ENCODE results near the gene RARRES2. TPM values are rescaled to one million over a fixed set of nuclear protein-coding genes. Genes with fewer than 3 reads are reported as not detected.

Gene RARRES2
- total RNA-seq, 1 donor: 26.1 TPM

- DNase-seq (ENCODE audit: insufficient read length, low spot score, missing footprints): peak; percentile 77
- Histone ChIP-seq H3K9me3 (ENCODE audit: low read depth, low read length) (no peaks in the 10 kb centered on the region), H3K4me2 (ENCODE audit: insufficient read depth, low read length) (no peak overlapping the region), H3K36me3 (ENCODE audit: insufficient read depth, low read length) (no peaks in the 10 kb centered on the region), H3K79me2 (ENCODE audit: insufficient read depth, low read length) (peaks cover 35% of the 10 kb centered on the region), H3K27ac (ENCODE audit: low read depth, low read length) (no peak overlapping the region), H3K27me3 (ENCODE audit: insufficient read depth, low read length) (no peaks in the 10 kb centered on the region), H2AFZ (ENCODE audit: low read length) (no peak overlapping the region), H4K20me1 (ENCODE audit: insufficient read depth, low read length) (peaks cover 7% of the 10 kb centered on the region), H3K4me3 (ENCODE audit: insufficient read depth, low read length) (no peak overlapping the region), H3K4me1 (ENCODE audit: insufficient read depth, low read length) (peaks cover 14% of the 10 kb centered on the region)
- TF ChIP-seq, protein P1, sequence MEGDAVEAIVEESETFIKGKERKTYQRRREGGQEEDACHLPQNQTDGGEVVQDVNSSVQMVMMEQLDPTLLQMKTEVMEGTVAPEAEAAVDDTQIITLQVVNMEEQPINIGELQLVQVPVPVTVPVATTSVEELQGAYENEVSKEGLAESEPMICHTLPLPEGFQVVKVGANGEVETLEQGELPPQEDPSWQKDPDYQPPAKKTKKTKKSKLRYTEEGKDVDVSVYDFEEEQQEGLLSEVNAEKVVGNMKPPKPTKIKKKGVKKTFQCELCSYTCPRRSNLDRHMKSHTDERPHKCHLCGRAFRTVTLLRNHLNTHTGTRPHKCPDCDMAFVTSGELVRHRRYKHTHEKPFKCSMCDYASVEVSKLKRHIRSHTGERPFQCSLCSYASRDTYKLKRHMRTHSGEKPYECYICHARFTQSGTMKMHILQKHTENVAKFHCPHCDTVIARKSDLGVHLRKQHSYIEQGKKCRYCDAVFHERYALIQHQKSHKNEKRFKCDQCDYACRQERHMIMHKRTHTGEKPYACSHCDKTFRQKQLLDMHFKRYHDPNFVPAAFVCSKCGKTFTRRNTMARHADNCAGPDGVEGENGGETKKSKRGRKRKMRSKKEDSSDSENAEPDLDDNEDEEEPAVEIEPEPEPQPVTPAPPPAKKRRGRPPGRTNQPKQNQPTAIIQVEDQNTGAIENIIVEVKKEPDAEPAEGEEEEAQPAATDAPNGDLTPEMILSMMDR (IDR thresholded peaks at IDR 0.05; ENCODE audit: extremely low read depth, low read depth, low read length): no peak
These were observed 39.7 kb upstream of the RARRES2 start for GRCh38 chr7:150381096-150381495.

GRCh38 chr7:150380463-150380862 lies 39.0 kb upstream of the RARRES2 start:
- TF ChIP-seq, protein P1 (IDR thresholded peaks at IDR 0.05; ENCODE audit: extremely low read depth, low read depth, low read length): no peak
- Histone ChIP-seq H3K4me3 (ENCODE audit: insufficient read depth, low read length) (no peak overlapping the region), H3K36me3 (ENCODE audit: insufficient read depth, low read length) (no peaks in the 10 kb centered on the region), H3K79me2 (ENCODE audit: insufficient read depth, low read length) (peaks cover 35% of the 10 kb centered on the region), H3K4me1 (ENCODE audit: insufficient read depth, low read length) (peaks cover 14% of the 10 kb centered on the region), H4K20me1 (ENCODE audit: insufficient read depth, low read length) (peaks cover 7% of the 10 kb centered on the region), H2AFZ (ENCODE audit: low read length) (no peak overlapping the region), H3K27me3 (ENCODE audit: insufficient read depth, low read length) (no peaks in the 10 kb centered on the region), H3K27ac (ENCODE audit: low read depth, low read length) (no peak overlapping the region), H3K4me2 (ENCODE audit: insufficient read depth, low read length) (peak overlapping the region; percentile 95), H3K9me3 (ENCODE audit: low read depth, low read length) (no peaks in the 10 kb centered on the region)
- no peak for DNase-seq (ENCODE audit: insufficient read length, low spot score, missing footprints)

GRCh38 chr7:150379441-150380379 lies 38.3 kb upstream of the RARRES2 start:
- H3K27ac ChIP-seq (ENCODE audit: low read depth, low read length): no peak overlapping the region
- H3K4me3 ChIP-seq (ENCODE audit: insufficient read depth, low read length): peak overlapping the region; percentile 91
- H3K4me2 ChIP-seq (ENCODE audit: insufficient read depth, low read length): peak overlapping the region; percentile 95
- peaks cover 14% of the 10 kb centered on the region for H3K4me1 ChIP-seq (ENCODE audit: insufficient read depth, low read length)
- no peaks in the 10 kb centered on the region for H3K27me3 ChIP-seq (ENCODE audit: insufficient read depth, low read length)
- H3K79me2 ChIP-seq (ENCODE audit: insufficient read depth, low read length): peaks cover 35% of the 10 kb centered on the region
- H3K36me3 ChIP-seq (ENCODE audit: insufficient read depth, low read length): no peaks in the 10 kb centered on the region
- peaks cover 5% of the 10 kb centered on the region for H4K20me1 ChIP-seq (ENCODE audit: insufficient read depth, low read length)
- H3K9me3 ChIP-seq (ENCODE audit: low read depth, low read length): no peaks in the 10 kb centered on the region
- TF ChIP-seq, protein P1 (IDR thresholded peaks at IDR 0.05; ENCODE audit: extremely low read depth, low read depth, low read length): no peak
- peak overlapping the region; percentile 95 for H2AFZ ChIP-seq (ENCODE audit: low read length)
- peak; percentile 89 for DNase-seq (ENCODE audit: insufficient read length, low spot score, missing footprints)

DNA sequence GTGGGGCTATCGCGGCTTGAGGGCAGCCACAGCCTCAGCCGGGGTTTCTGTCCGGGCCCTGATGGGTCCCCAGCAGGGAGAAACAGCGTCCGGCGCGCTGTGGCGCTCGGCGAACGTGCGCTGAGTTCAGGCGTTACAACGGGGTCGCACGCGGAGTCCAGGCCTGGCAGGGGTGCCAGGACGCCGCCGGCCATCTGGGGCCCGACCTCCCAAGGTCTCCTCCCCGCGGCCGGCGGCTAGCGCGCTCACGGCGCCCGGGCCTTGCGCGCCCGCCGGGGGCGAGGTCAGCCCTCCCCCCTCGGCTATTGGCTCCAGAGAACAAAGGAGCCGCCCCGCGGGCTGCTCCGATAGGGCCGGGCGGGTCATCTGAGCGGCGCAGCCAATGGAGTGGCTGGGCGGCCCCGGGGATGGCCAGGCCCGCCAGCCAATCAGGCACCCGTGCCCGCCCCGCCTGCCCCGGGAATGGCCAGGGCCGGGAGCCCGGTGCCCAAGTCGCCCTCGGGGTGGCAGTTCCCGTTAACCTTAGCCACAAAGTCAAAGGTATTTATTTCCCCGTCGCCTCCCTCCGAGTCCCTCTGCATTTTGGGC lies 37.5 kb upstream of the RARRES2 start, which contains the start of gene ZNF775:
Gene ZNF775, plus strand, starts transcription at position 478 of the 588 bp plus-strand sequence. CDS start 9,141 bp downstream, outside the sequence.
- peaks cover 40% of the 10 kb centered on the region for H3K79me2 ChIP-seq (ENCODE audit: insufficient read depth, low read length)

More for the DNA sequence above, 37.5 kb upstream of the RARRES2 start, which contains the start of gene ZNF775:
- peaks cover 14% of the 10 kb centered on the region for H3K4me1 ChIP-seq (ENCODE audit: insufficient read depth, low read length)
- no peaks in the 10 kb centered on the region for H3K27me3 ChIP-seq (ENCODE audit: insufficient read depth, low read length)
- H4K20me1 ChIP-seq (ENCODE audit: insufficient read depth, low read length): no peaks in the 10 kb centered on the region
- H3K4me3 ChIP-seq (ENCODE audit: insufficient read depth, low read length): peak within 1 kb of the TSS; percentile 91
- TF ChIP-seq, protein P1 (IDR thresholded peaks at IDR 0.05; ENCODE audit: extremely low read depth, low read depth, low read length): no peak
- peaks cover 5% of the 10 kb centered on the region for H3K36me3 ChIP-seq (ENCODE audit: insufficient read depth, low read length)
- H2AFZ ChIP-seq (ENCODE audit: low read length): peak within 1 kb of the TSS; percentile 95
- H3K27ac ChIP-seq (ENCODE audit: low read depth, low read length): peak within 1 kb of the TSS; percentile 69
- peak within 1 kb of the TSS; percentile 95 for H3K4me2 ChIP-seq (ENCODE audit: insufficient read depth, low read length)
- no peaks in the 10 kb centered on the region for H3K9me3 ChIP-seq (ENCODE audit: low read depth, low read length)
- peak; percentile 100 for DNase-seq (ENCODE audit: insufficient read length, low spot score, missing footprints)
